ENCODE data around the gene STX7.
"Not testable (repeated sequence)": the region's sequence is repeated elsewhere in the genome, so short reads cannot be mapped to it uniquely, and the experiment has no call there.

The STX7 gene, protein sequence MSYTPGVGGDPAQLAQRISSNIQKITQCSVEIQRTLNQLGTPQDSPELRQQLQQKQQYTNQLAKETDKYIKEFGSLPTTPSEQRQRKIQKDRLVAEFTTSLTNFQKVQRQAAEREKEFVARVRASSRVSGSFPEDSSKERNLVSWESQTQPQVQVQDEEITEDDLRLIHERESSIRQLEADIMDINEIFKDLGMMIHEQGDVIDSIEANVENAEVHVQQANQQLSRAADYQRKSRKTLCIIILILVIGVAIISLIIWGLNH

DNA sequence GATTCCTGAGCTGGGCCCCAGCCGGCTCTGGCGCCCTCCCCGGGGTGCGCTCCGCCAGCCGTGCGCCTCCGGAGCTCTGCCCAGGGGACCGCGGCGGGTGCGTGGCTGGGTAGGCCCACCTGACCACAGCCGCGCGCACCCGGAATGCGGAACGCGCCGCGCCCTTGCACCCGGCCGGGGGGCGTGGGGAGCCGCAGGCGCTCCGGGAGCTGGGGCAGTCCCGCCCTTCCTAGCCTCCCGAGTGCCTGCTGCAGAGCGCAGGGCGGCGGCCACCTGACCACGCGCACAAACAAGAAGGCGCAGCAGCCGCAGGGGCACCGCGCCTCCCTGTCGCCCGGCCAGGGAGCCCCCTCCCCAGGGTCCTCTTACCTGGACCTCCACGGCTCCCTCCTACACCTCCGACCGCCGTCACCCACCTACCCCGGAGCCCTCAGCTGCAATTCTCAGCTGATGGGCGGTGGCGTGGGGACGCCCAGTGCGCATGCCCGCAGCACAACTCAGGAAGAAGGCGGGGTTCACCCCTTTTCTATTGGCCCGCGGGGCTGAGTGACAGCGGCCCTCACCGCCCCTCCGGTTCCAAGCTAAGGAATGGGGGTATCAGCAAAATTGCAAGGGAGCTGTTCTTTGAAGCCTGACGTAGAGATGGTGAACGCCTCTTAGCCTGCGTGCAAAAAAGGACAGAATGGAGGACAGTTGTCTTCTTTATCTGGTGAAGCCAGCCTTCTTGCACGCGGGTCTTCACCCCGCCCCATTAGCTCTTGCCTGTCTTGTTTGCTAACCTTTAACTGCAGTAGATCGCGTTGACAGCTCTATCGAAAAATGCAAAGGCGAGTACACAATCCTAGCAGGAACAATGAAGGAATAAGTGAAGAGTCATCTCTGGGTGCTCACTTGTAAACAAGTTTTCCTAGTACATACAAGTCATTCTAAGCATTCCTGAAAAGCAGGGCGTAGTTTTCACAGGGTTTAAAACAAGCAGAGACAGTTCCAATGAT is at the start of gene STX7:
TSS of gene STX7 (minus strand) at position 479 of the 995 bp plus-strand sequence. CDS start 9,586 bp downstream, outside the sequence.
- peak; percentile 52 for DNase-seq (ENCODE audit: low read depth)

DNA sequence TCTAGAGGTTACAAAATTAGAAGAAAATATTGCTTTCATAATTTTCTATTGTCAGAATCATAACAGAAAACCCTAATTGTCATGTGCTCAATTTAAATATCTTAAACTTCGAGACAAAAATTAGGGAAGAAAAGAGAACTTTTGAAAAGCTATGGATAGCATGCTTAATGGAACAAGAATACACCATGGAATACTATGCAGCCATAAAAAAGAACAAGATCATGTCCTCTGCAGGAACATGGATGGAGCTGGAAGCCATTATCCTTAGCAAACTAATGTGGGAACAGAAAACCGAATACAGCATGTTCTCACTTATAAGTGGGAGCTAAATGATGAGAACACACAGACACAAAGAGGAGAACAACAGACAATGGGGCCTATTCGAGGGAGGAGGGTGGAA is 47.2 kb upstream of the STX7 start:
- DNase-seq (ENCODE audit: low read depth): not testable (repeated sequence)

DNA sequence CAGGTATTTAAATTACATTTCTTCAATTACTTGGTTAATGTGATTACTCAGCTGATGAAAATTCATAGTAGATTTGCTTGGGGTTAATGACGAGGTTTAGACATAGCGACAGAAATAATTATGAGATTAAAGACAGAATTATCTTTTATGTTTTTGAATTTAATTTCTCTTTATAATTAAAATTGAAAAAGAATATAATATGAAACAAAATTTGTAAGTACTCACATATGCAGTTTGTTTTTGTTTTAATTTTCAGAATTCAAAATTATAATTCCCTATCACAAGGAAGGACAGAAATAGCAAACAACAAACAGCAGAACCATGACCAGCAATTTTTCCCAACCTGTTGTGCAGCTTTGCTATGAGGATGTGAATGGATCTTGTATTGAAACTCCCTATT is 39.5 kb upstream of the STX7 start, which contains the start of gene TAAR8:
TSS of gene TAAR8 (plus strand) at position 301 of the 400 bp plus-strand sequence. CDS start at position 322, 21 bp downstream.
- no peak for DNase-seq (ENCODE audit: low read depth)

DNA sequence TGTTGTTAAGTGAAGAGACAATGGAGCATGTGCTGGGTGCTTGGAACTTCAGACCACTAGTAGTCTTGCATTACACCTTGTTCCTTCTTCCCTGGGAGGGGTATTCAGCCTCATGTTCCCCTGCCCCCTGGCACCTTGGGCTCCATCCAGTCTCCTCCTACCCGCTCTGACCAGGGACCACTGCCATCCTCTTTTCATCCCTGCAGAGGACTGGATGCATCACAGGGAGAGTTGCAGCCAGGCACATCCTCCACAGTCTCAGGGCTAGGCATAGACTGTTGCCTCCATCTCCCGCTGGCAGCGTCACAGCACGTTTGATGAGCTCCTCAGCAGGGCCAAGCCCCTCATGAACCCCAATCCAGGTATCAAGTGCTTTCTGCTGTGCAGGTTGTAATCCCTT is 38.3 kb upstream of the STX7 start:
- DNase-seq (ENCODE audit: low read depth): no peak

DNA sequence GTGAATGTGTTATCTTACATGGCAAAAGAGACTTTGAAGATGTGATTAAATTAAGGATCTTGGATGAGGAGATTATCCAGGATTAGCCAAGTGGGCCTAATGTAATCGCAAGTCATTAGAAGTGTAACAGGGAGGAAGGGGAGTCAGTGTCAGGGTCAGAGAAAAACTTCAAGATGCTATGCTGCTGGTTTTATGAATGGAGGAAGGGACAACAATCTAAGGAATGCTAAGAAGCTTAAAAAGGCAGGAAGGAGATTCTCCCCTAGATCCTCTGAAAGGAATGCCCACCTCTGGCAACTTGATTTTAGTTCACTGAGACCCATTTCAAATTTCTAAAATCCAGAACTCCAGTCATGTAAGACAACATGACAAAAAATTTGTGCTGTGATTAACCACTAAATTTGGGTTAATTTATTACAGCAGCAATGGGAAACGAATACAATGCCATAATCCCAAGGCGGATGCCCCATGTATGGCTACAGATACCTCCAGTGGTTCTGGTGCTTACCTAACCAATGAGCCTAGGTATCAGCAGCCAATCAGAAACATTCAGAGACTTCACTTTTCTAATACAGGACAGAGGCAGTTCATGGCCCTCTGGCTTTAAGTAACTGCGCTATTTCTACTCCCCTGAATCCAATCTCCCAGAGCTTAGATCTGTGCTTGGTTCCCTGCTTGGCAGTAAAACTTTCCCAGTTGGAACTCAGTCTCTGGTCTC is 36.0 kb upstream of the STX7 start:
- DNase-seq (ENCODE audit: low read depth): no peak

DNA sequence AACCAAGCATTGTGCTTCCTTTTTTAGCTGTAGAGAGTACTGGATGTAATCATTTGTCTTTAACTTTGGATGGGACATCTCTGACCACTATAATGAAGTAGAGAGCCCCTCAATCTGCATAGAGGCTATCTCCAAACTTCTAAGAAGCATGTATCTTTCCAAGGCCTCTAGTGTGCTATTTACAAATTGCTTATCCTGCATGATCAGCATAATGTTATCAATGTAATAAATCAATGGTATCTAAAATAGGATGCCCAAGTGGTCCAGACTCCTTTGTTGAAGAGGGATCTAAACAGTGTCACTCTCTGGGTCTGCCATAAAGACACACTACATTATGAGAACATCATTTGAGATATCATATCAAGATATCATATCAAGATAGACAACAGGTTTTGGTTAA is 31.9 kb upstream of the STX7 start:
- DNase-seq (ENCODE audit: low read depth): no peak

DNA sequence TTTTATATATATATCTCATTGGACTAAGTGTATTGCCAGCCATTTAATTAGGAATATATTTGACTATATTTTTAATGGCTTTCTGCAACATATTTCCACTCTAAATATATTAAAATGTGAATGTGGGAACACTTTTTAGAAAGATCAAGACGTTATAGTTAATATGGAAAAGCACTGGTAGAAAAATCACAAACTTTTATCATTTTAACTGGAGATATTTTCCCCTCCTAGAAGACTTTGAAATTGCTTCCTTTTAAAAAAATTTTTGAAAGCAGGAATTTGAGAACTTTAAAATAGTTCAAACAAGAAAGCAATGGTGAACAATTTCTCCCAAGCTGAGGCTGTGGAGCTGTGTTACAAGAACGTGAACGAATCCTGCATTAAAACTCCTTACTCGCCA is 25.1 kb upstream of the STX7 start, which contains the start of gene TAAR9:
TSS of gene TAAR9 (plus strand) at position 301 of the 400 bp plus-strand sequence. CDS start at position 314, 13 bp downstream.
- no peak for DNase-seq (ENCODE audit: low read depth)

DNA sequence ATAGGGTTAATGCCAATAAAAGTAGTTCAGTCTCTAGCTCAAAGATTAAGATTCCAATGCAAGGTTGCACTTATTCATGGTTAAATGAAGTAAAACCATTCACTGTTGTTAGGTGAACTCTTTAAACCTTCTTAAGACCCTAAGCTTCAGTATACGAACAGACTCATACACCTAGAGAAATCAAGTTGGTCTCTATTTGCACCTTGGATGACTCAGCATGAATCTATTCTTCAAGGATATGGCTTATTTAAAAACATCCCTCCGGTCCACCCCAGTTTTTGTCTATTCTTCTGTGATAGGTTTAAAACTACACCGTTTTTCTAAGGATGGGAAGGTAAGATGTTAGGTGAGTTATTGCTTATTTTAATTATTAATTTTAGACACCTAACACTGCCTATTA is 24.2 kb upstream of the STX7 start:
- DNase-seq (ENCODE audit: low read depth): no peak

DNA sequence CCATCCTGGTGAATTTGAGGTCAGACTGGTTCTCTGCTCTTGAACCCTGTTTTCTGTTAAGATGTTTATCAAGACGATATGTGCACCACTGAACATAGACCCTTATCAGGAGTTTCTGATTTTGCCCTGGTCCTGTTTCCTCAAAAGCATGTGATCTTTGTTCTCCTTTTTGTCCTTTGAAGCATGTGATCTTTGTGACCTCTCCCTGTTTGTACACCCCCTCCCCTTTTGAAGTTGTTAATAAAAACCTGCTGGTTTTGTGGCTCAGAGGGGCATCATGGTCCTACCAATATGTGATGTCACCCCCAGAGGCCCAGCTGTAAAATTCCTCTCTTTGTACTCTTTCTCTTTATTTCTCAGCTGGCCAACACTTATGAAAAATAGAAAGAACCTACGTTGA is 21.6 kb upstream of the STX7 start:
- DNase-seq (ENCODE audit: low read depth): not testable (repeated sequence)

DNA sequence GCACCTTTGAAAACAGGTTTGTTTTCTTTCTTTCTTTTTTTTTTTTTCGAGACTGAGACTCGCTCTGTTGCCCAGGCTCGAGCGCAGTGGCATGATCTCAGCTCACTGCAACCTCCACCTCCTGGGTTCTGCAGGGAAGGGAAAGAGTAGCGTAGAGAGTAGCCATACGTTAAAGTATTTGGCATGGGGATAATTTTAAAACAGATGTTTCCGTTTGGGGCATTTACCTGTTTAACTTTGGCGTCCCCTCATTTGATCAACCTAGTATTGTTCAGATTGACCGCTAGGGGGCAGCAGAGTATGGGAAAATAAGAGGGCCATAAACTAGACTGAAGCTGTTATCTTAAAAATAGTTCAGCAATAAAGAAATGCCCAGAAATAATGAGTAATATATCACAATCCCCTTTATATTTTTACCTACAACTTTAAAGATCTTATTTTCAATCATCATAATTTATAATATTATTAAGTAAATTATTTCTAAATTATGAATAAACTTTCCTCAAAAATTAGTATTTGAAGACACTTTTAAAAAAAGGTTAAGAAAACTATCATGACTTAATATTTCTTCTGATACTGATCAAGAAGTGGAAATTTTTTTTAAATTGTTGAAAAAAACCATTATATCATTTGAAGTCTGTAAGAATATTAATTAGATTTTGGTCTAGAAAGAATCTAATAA is 17.5 kb upstream of the STX7 start:
- DNase-seq (ENCODE audit: low read depth): peak; percentile 26

DNA sequence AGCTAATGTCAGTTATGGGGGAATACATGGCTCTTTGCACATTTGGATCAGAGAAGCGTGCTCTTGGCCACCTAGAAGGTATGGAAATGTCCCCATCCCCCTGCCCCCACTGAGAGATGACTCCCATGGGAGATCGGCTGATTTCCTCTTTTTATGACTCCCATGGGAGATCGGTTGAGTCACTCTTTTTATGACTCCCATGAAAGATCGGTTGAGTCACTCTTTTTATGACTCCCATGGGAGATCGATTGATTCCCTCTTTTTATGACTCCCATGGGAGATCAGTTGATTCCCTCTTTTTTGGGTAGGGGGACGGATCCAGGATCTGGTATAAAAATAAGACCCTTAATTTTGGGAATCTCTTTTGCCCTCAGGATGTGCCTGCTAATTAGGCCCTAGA is 14.9 kb upstream of the STX7 start:
- DNase-seq (ENCODE audit: low read depth): no peak

DNA sequence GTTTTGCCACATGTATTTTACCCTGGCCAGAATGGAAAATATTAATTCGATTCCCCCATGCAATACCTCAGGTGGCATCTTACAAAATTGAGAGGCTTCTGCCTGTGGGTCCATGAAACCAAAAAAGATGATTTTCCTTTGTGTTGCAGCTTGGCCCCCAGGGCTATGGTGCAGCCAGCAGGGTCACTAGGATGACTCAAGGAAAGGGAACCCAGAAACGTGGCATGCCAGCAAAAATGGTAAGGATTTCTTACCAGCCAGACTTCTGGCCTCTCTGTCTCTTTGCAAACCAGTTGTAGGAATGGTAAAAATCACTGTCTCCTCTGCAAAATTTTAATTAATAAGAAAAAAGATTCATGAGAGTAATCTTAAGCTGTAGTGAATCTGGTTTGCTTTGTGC is 13.5 kb upstream of the STX7 start:
- DNase-seq (ENCODE audit: low read depth): no peak

DNA sequence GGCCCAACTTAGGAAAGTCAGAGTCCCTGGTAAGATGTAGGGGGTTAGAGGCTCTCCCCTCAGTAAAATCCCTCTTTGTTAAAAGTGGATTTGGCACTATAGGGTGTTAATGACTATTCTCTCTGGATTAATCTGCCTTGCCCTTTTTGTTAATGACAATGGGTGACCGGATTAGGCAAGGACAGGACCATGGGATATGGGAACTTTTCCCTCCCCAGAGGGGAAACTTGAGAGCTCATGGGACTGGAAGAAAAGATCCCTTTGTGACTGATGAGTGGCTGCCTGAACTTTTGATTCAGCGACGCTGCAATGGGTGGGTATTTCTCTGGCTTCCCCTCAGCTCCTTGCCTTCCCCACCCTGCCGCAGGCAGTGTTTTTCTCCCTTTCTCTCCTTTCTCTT is 12.9 kb upstream of the STX7 start:
- DNase-seq (ENCODE audit: low read depth): no peak

DNA sequence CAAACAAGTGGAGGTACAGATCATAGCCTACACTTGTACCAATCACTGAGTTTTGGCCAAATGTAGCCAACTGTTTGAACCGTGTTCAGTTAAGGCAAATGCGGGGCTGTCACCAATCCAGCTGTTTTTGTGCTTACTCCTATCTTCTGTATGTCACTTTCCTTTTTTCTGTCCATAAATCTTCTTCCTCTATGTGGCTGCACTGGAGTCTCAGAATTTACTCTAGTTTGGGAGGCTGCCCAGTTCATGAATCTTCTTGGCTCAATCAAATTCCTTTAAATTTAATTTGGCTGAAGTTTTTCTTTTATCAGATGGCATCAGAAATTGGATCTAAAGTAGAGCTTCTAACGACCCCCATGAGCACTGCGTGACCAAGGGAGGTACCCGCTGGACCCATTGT is 11.7 kb upstream of the STX7 start:
- no peak for DNase-seq (ENCODE audit: low read depth)

DNA sequence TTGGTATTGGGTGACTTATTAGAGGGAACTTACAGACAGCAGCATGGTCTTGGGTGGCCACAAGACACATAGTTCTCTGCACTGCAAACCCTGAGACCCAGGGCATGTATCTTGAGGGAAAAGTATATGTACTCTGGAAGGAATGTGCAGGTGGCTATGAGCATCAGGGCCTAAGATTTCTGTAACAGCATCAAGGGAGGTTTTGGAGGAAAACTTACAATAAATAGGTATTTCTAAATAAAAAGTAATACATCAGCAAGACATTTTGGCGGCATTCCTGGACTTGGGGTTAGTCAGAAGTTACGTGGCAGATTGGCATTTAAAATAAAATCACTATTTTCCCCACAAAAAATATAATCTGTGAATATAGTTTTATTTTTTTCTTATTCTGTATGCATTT is 8.0 kb upstream of the STX7 start:
- no peak for DNase-seq (ENCODE audit: low read depth)

DNA sequence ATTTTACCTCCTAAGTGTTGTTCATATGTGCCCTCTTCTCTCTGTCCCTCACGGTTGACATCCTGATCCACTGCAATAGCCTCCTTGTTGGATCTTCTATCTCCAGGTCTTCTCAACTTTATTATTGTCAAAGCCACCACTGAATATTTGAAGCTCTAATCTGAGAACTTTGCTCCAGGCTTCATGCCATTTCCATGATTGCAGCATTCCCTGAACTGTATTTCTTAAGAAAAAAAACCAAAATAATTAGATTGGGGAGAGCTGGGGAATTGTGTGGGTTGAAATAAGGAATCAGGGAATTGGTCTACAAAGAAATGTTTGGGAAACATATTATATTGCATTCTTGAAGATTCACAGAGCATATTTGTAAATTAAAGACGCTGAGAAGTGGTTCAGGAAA is 2.5 kb upstream of the STX7 start:
- no peak for DNase-seq (ENCODE audit: low read depth)

DNA sequence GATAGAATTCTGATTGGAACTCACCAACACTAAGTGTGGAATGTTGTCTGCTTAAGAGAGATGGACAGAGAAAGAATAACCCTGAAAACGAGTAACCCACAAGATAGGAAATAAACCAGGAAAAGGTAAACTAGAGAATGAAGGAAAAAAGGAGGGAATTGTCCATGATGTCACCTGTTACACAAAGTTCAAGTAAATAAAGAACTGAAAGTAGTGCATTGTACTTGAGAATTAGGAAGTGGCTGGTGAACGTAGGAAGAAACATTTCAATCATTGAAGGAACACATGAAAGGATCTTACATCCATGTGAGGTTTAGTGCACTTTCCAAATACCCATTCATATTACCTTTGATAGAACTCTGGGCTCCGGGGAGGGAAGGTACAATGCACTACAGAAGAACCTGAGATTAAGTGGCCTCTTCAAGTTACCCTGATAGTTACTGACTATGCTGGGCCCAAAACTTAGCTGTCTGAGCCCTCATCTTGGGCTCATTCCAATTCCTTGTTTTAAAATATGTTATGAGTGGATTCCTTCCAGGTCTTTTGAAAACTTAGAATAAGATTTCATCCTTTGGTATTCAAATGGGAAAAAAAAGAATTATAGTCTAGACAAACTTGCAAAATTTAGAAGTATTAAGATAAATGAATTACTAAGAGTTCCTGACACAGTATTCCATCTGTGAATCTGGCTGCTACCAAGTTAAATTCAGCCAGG is 1.1 kb upstream of the STX7 start:
- DNase-seq (ENCODE audit: low read depth): no peak

DNA sequence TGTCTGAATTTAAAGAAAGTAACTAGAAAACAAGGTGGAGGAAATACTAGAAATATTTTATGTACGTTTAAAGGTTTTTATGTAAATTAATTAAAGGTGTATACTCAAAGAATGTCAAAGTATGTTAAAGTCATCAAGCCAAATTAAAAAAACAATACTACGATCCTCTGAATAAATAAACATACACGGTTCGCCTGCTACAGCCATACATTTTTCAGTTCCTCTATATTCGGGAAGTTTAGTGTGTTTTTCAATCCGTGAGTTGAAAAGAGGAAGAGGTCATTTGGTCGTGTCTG is 626 bp downstream of the STX7 start:
- no peak for DNase-seq (ENCODE audit: low read depth)

DNA sequence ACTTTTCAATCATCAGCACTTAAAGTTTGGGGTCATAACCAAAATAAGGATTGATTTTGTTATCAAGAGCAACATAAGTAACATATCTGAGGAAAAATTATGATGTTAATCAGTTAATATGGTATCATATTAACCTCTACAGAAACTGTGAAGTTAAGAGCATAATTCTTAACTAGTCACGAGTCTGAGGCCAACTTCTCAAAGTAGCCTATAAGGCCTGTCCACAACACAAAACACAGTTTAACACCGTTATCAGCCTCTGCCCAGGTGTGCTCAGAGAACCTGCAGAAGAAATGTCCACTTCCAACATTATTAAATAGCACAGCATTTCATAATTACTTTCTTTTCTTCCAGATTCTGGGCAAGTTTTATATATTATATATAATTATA is 1.1 kb downstream of the STX7 start:
- DNase-seq (ENCODE audit: low read depth): no peak

DNA sequence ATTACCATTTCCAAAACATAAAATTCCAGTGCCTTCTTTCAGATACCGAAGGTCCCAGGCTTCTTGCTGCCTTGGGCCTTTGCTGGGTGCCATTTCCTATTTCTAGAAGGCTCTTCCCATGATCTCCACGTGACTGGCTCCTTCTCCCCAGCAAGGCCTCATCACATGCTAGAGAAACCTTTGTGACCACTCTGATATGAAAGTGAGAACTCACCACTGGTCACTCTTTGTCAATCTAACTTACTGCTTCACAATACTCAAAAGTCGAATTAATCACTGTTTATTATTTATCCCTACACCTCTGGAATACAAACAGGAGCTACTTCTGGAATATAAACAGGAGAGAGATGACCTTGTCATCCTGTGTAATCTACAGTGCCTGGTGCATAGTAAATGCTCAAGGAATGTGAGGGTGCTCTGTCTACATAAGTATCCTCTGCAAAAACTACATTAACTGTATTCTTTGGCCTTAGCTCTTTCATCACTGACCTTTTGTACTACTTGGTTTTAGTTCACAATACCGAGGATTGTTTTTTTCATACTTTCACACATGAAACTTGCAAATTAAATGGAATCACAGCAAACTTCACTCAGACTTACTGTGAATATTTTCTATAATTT is 1.6 kb downstream of the STX7 start:
- no peak for DNase-seq (ENCODE audit: low read depth)

Data from non-pigmented ciliary epithelial cell (primary cell).